GM23338 (cell line): Measurements from ENCODE around the gene CPB2. TPM values are rescaled to one million over a fixed set of nuclear protein-coding genes. Genes with fewer than 3 reads are reported as not detected.

Experiments
- ATAC-seq: fragments of 200-7000 bp; cut with Tn5 transposase; 3 replicates; pipeline ENCODE4 v1.9.1; 2020
- DNase-seq: peaks from one replicate; pipeline ENCODE4 v3.0.0-alpha.2; 2015; ENCODE audit warnings: low spot score
- H2AFZ ChIP-seq: fragments of 200-600 bp; sonication (generic); 2 replicates; pipeline ENCODE4 v1.8.0; 2016; ENCODE audit warnings: antibody characterized with exemption, mild to moderate bottlenecking, moderate library complexity
- H3F3A ChIP-seq: fragments of 200-600 bp; sonication (generic); replicated peaks from 2 replicates; pipeline ENCODE4 v1.8.0; 2017; ENCODE audit warnings: antibody characterized with exemption, mixed run types, low read depth
- H3K27ac ChIP-seq: fragments of 200-600 bp; sonication (generic); 2 replicates; pipeline ENCODE4 v1.6.1; 2016; ENCODE audit warnings: low read depth
- H3K27me3 ChIP-seq: fragments of 200-600 bp; sonication (generic); 2 replicates; pipeline ENCODE4 v1.8.0; 2016; ENCODE audit warnings: mild to moderate bottlenecking, mixed run types, moderate library complexity; ENCODE audit not compliant: insufficient read depth
- H3K36me3 ChIP-seq: fragments of 200-600 bp; sonication (generic); 2 replicates; pipeline ENCODE4 v1.8.0; 2016; ENCODE audit warnings: mild to moderate bottlenecking; ENCODE audit not compliant: insufficient read depth
- H3K4me1 ChIP-seq: fragments of 200-600 bp; sonication (generic); 2 replicates; pipeline ENCODE4 v1.8.0; 2016; ENCODE audit warnings: mild to moderate bottlenecking, moderate library complexity; ENCODE audit not compliant: insufficient read depth
- H3K4me2 ChIP-seq: fragments of 200-600 bp; sonication (generic); 2 replicates; pipeline ENCODE4 v1.7.1; 2017; ENCODE audit warnings: mixed run types
- H3K4me3 ChIP-seq: fragments of 200-600 bp; sonication (generic); 2 replicates; pipeline ENCODE4 v1.6.1; 2016; ENCODE audit warnings: mixed run types
- H3K79me2 ChIP-seq: fragments of 200-600 bp; sonication (generic); replicated peaks from 2 replicates; pipeline ENCODE4 v1.8.0; 2017; ENCODE audit warnings: mild to moderate bottlenecking; ENCODE audit not compliant: insufficient read depth
- H3K9me2 ChIP-seq: fragments of 200-600 bp; sonication (generic); 2 replicates; pipeline ENCODE4 v1.8.0; 2017; ENCODE audit not compliant: insufficient read depth
- H4K20me1 ChIP-seq: fragments of 200-600 bp; sonication (generic); replicated peaks from 2 replicates; pipeline ENCODE4 v1.8.0; 2017; ENCODE audit warnings: mild to moderate bottlenecking; ENCODE audit not compliant: insufficient read depth
- H3K27ac Mint-ChIP-seq: 2 replicates; pipeline ENCODE4 v1.8.0; 2020; ENCODE audit warnings: inconsistent platforms, mild to moderate bottlenecking, moderate library complexity, mixed read lengths
- H3K27me3 Mint-ChIP-seq: 3 replicates; pipeline ENCODE4 v1.8.0; 2022; ENCODE audit warnings: low read depth, mild to moderate bottlenecking, moderate library complexity, mixed read lengths, inconsistent platforms; ENCODE audit not compliant: insufficient read depth, poor library complexity
- H3K36me3 Mint-ChIP-seq: 3 replicates; pipeline ENCODE4 v1.8.0; 2021; ENCODE audit warnings: low read depth, mild to moderate bottlenecking, inconsistent platforms, moderate library complexity, mixed read lengths
- H3K4me1 Mint-ChIP-seq: 3 replicates; pipeline ENCODE4 v1.8.0; 2020; ENCODE audit warnings: mild to moderate bottlenecking, inconsistent platforms, mixed read lengths
- H3K4me3 Mint-ChIP-seq: 3 replicates; pipeline ENCODE4 v1.8.0; 2021; ENCODE audit warnings: moderate library complexity, mild to moderate bottlenecking, inconsistent platforms, mixed read lengths
- H3K9me3 Mint-ChIP-seq: 3 replicates; pipeline ENCODE4 v1.8.0; 2020; ENCODE audit warnings: moderate library complexity, mild to moderate bottlenecking, inconsistent platforms, mixed read lengths
- CREB1 ChIP-seq: fragments of 250-450 bp; sonication (Bioruptor Pico); IDR thresholded peaks from 2 replicates; pipeline ENCODE4 v1.5.0; 2020; ENCODE audit warnings: low read depth, mild to moderate bottlenecking, moderate library complexity
- CTCF ChIP-seq, 2 experiments: fragments of 200-600 bp in 1 of 2; sonication (generic) in 1 of 2; conservative IDR thresholded peaks; 2 replicates each; pipeline versions ENCODE4 v1.5.1 to v1.6.1; 2016 to 2017; ENCODE audit warnings: antibody characterized with exemption in 2 of 2, low read depth in 2 of 2, mild to moderate bottlenecking in 2 of 2, moderate library complexity in 1 of 2
- ETS1 ChIP-seq: IDR thresholded peaks from 2 replicates; pipeline ENCODE4 v1.6.1; 2016; ENCODE audit warnings: antibody characterized with exemption
- EZH2 ChIP-seq: fragments of 200-600 bp; sonication (generic); IDR thresholded peaks from one replicate; pipeline ENCODE4 v1.8.0; 2017; ENCODE audit warnings: antibody characterized with exemption, mild to moderate bottlenecking, low read depth; ENCODE audit not compliant: unreplicated experiment
- EZH2phosphoT487 ChIP-seq: fragments of 200-600 bp; sonication (generic); IDR thresholded peaks from one replicate; pipeline ENCODE4 v1.8.1; 2018; ENCODE audit warnings: antibody characterized with exemption; ENCODE audit not compliant: unreplicated experiment
- JUNB ChIP-seq: IDR thresholded peaks from one replicate; pipeline ENCODE4 v1.6.1; 2016; ENCODE audit warnings: antibody characterized with exemption; ENCODE audit not compliant: unreplicated experiment
- NANOG ChIP-seq: IDR thresholded peaks from 2 replicates; pipeline ENCODE4 v1.6.1; 2016; ENCODE audit warnings: antibody characterized with exemption, borderline replicate concordance
- POLR2AphosphoS5 ChIP-seq: IDR thresholded peaks from 2 replicates; pipeline ENCODE4 v1.6.1; 2016; ENCODE audit warnings: antibody characterized with exemption, low read depth
- REST ChIP-seq: IDR thresholded peaks from one replicate; pipeline ENCODE4 v1.6.1; 2018; ENCODE audit warnings: antibody characterized with exemption; ENCODE audit not compliant: unreplicated experiment
- STAT1 ChIP-seq: IDR thresholded peaks from one replicate; pipeline ENCODE4 v1.6.1; 2016; ENCODE audit warnings: antibody characterized with exemption; ENCODE audit not compliant: unreplicated experiment
- ZNF114 ChIP-seq: fragments of 250-450 bp; sonication (Bioruptor Pico); IDR thresholded peaks from 2 replicates; pipeline ENCODE4 v1.5.0; 2020; ENCODE audit warnings: mild to moderate bottlenecking, moderate library complexity
- ZNF331 ChIP-seq: fragments of 250-450 bp; sonication (Bioruptor Pico); IDR thresholded peaks from 2 replicates; pipeline ENCODE4 v1.5.0; 2020; ENCODE audit warnings: low read depth, mild to moderate bottlenecking, moderate library complexity
- ZNF462 ChIP-seq: fragments of 250-450 bp; sonication (Bioruptor Pico); IDR thresholded peaks from 2 replicates; pipeline ENCODE4 v1.5.0; 2020; ENCODE audit warnings: mild to moderate bottlenecking, moderate library complexity
- polyA plus RNA-seq: library from polyadenylated mRNA; unstranded; fragments of >200 nt; fragmentation: Nextera tagmentation; extraction: Ambion mirVana; gene quantifications from 2 replicates; pipeline ENCODE4 v1.2.1, GENCODE V29; 2016
- total RNA-seq: library from RNA; depleted of rRNA; stranded (reverse); fragments of >200 nt; shearing (Covaris generic); gene quantifications from 2 replicates; pipeline ENCODE4 v1.2.3, GENCODE V29; 2014

The CPB2 gene
- total and polyA plus RNA-seq, 2 experiments from 2014 or later, result 0.47 TPM; not detected in 1

- H4K20me1 ChIP-seq, result no peaks in the 10 kb centered on the region
- no peaks in the 10 kb centered on the region for H3K36me3 ChIP-seq
- no peak for ATAC-seq
- H3F3A ChIP-seq, result no peaks in the 10 kb centered on the region
- Mint-ChIP-seq H3K9me3 (no peaks in the 10 kb centered on the region), H3K27ac (no peak overlapping the region), H3K4me1 (peaks cover 7% of the 10 kb centered on the region; the same call in 2 of the 3 replicates), H3K27me3 (no peaks in the 10 kb centered on the region), H3K36me3 (no peaks in the 10 kb centered on the region), H3K4me3 (no peak overlapping the region)
- no peak overlapping the region for H3K4me3 ChIP-seq
- peak overlapping the region; percentile 87; the same call in 1 of the 2 replicates for H2AFZ ChIP-seq
- no peak overlapping the region for H3K27ac ChIP-seq
- 0 out of 2 replicates have a peak, but pooled peaks cover 3% of the 10 kb centered on the region for H3K9me2 ChIP-seq
- TF ChIP-seq ZNF462 (CRISPR knock-in tag), result no peak
- no peak for TF ChIP-seq ZNF114 (CRISPR knock-in tag)
- no peak for TF ChIP-seq EZH2
- no peak for TF ChIP-seq CTCF (conservative IDR thresholded peaks at IDR 0.05; ENCODE audit: low read depth in 2 of 2)
- no peak for TF ChIP-seq CREB1 (CRISPR knock-in tag)
- TF ChIP-seq POLR2AphosphoS5, result no peak
- no peak for TF ChIP-seq ZNF331 (CRISPR knock-in tag)
- no peak for TF ChIP-seq JUNB
- TF ChIP-seq REST, result no peak
- no peak for TF ChIP-seq STAT1
- TF ChIP-seq NANOG, result no peak
- TF ChIP-seq ETS1, result no peak
- no peak for TF ChIP-seq EZH2phosphoT487
- H3K4me2 ChIP-seq, result no peak overlapping the region
- no peaks in the 10 kb centered on the region for H3K27me3 ChIP-seq
- no peak for DNase-seq
- no peaks in the 10 kb centered on the region for H3K79me2 ChIP-seq
- H3K4me1 ChIP-seq, result no peaks in the 10 kb centered on the region
These were observed 3.2 kb downstream of the CPB2 start for GRCh38 chr13:46101484-46102254.
